Measurements from ENCODE around the gene TMEM165. TPM values are rescaled to one million over a fixed set of nuclear protein-coding genes. Genes with fewer than 3 reads are reported as not detected.

TMEM165 gene
- total and polyA plus RNA-seq, 2 of the 4 experiments (the other 2 are of a cell fraction), result 49.6 to 83.0 TPM

Small RNA genes lying within 50 kb of the gene (microRNA-seq; reads per million reads assigned to microRNA genes)
- gene RF00019 (ENCODE audit: insufficient read depth, insufficient read length), result not detected

Small RNA genes lying within 50 kb of the gene (small RNA-seq; reads per million reads assigned to genes)
- gene RF00019, result 0 reads per million in 5 experiments

Other genes with a start within 250 kb of the TMEM165 start
- gene SRD5A3, start 49.7 kb upstream of the TMEM165 start, total RNA-seq (2012; rRNA removed), result 6.8 and 7.8 TPM in 2 replicates
- 5.6 and 6.4 TPM in 2 replicates for gene SRD5A3, start 49.7 kb upstream of the TMEM165 start, polyA plus RNA-seq (2012; rRNA removed)
- 51.4 and 53.4 TPM in 2 replicates for gene CLOCK, start 151.0 kb downstream of the TMEM165 start, total RNA-seq (2012; rRNA removed)
- gene CLOCK, start 151.0 kb downstream of the TMEM165 start, polyA plus RNA-seq (2012; rRNA removed), result 6.7 and 7.3 TPM in 2 replicates
- gene PDCL2, start 196.3 kb downstream of the TMEM165 start, total RNA-seq (2012; rRNA removed), result not detected in 2 replicates
- gene PDCL2, start 196.3 kb downstream of the TMEM165 start, polyA plus RNA-seq (2012; rRNA removed), result not detected in 2 replicates
- gene NMU, start 240.3 kb downstream of the TMEM165 start, total RNA-seq (2012; rRNA removed), result not detected in 2 replicates
- not detected in 2 replicates for gene NMU, start 240.3 kb downstream of the TMEM165 start, polyA plus RNA-seq (2012; rRNA removed)